NT2/D1 (cell line): ENCODE measurements around the gene AS3MT.

Experiments used
- SUZ12 ChIP-seq: IDR thresholded peaks from 2 replicates; pipeline ENCODE4 v1.6.1; 2011; ENCODE audit not compliant: insufficient read length, insufficient read depth; ENCODE audit errors: extremely low read depth
- ZNF274 ChIP-seq: IDR thresholded peaks from 2 replicates; pipeline ENCODE4 v1.6.1; 2011; ENCODE audit warnings: mild to moderate bottlenecking, low read depth, low read length

GRCh38 chr10:102941401-102941800 lies 72.1 kb downstream of the AS3MT start:
- TF ChIP-seq ZNF274 (no peak), SUZ12 (no peak)
